SKM-1 (cell line): ENCODE results near the gene CPT2.
A peak's percentile ranks its signal among the peaks of the same experiment; 100 is the strongest.
"Not testable (repeated sequence)": the region's sequence is repeated elsewhere in the genome, so short reads cannot be mapped to it uniquely, and the experiment has no call there.

ENCODE experiments used
- DNase-seq: peaks from one replicate; lab custom pipeline; 2025; ENCODE audit not compliant: unreplicated experiment; lab: John Stamatoyannopoulos, UW

Gene CPT2

DNA sequence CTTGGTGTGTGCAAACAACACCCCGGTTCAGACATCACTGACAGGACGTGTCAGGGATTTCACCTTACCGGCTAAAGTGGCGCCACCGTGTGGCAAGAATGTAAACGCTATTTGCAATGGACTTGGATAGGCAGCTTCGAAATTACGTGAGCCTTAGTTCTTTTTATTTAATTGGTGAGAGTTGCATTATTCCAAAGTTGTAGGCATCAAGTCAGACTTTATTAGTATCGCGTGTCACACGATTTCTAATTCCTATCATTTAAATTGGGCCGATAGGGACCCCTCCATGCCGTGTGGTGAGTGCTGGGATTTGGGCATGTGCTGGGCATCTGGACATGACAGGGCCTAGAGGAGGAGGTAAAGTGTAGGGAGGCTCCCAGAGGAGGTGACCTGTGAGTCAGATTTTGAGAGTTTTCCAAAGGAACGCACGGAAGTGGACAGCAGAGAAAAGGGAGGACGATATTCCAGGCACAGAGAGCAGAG, 14.5 kb upstream of the CPT2 start:
- peak; percentile 33 for DNase-seq

DNA sequence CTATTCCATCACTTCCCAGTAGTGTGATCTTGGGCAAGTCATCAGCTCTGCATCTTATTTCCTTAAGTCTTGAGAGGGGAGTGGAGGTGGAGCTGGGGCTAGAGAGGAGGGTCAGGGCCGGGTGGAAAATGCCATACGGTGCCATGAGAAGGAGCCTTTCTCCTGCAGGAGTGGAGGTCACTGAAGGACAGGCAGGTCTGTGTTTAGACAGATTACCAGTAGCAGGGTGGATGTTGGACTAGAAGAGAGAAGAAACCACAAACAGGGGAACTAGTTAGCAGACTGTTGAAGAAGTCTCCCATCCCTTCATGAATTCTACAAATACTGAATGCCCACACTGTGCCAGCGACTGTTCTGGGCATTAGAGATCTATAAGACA, 13.9 kb upstream of the CPT2 start:
- no peak for DNase-seq

DNA sequence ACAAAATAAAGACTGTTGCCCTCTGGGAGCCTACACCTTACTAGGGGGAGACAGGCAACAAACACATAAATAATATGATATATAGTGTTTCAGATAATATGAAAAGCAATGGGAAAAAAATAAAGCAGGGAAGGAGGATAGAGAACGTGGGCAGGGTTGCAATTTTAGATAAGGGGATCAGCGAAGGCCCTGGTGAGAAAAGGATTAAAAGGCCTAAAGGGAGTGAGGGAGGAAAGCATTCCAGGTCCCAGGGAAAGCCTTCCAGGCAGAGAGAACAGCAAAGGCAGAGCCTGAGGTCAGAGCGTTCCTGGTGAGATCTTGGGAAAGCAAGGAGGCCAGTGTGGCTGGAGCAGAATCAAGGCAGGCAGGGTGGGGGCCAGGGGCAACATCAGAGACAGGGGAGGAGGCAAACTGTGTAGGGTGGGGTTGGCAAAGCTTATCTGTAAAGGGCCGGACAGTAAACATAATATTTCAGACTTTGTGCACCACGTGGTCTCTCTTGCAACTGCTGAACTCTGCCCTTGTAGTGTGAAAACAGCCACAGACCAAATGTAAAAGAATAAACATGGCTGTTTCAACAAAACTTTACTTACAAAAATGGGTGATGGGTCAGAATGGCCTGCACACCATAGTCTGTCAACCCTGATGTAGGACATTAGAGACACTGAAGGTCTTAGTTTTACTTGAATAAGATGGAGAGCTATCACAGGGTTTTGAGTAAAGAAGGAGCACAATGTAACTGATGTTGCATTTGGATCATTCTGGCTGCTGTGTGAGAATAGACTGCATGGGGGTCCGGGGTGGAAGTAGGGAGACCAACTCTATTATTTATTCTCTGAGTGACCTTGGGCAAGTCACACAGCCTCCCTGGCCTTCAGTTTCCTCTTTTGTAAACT, 13.3 kb upstream of the CPT2 start:
- DNase-seq = no peak

DNA sequence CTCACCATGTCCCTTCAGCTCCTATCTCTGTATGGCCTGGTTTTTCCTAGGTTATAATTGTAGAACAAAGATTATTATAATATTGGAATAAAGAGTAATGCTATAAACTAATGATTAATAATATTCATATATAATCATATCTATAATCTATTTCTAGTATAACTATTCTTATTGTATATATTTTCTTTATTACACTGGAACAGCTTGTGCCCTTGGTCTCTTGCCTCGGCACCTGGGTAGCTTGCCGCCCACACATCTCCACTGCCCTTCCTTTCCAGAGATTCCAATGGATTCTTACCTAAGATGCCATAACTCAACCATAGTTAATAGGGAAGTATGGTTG, 10.7 kb upstream of the CPT2 start:
- DNase-seq = not testable (repeated sequence)

DNA sequence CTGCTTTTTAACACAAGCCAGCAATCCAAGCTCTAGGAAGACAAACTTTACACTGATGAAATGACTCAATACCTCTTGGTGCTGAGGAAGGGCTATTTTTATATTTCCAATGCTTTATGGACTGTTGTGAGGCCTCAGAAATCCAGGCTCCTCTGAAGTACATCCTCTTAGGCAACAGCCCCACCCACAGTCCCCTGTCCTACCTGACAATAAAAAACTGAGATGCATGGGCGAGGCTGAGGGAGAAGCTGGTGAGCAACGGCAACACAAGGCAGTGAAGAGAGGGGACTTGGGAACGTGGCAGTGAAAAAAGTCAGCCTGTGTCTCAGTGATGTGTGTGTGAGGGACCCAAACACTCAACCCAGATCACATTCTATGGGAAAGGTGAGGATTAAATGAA, 10.1 kb upstream of the CPT2 start:
- no peak for DNase-seq

GRCh38 chr1:53187401-53187800, 9.2 kb upstream of the CPT2 start:
- DNase-seq = no peak

DNA sequence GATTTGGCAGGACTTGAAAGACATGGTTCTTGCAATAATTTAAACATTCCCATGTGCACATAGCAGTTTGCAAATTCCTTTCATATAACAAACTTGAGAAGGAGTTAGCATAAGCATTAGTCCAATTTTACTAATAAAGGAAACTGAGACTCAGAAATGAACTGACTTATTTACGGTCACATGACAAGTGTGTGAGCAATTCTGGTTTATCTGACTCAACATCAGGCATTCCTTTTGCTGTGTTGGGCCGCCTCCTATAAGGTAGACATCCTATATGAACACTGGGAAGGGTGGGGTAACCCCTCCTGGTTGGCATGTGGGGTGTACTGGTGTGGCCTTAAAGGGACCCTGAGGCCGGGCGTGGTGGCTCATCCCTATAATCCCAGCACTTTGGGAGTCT, 8.5 kb upstream of the CPT2 start:
- no peak for DNase-seq

DNA sequence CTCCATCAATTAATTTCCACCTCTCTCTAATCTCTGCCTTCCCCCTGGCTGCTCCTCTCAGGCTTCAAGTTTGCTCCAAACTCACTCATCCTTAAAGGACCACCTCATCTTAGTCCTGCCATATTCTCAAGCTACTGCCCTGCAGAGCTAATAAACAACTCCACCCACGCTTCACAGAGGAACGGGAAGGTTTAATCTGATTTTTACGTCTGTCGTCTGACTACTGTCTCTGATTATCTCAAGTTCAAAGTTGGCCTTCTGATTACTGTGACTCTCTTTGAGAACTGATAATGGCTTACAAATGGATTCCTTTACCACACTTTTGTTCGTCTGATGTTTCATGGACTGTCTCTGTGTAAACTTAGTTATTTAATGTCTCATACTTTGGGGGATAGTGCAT, 7.6 kb upstream of the CPT2 start:
- DNase-seq = no peak

- no peak for DNase-seq
Measured at GRCh38 chr1:53190210-53190611, 6.4 kb upstream of the CPT2 start.

DNA sequence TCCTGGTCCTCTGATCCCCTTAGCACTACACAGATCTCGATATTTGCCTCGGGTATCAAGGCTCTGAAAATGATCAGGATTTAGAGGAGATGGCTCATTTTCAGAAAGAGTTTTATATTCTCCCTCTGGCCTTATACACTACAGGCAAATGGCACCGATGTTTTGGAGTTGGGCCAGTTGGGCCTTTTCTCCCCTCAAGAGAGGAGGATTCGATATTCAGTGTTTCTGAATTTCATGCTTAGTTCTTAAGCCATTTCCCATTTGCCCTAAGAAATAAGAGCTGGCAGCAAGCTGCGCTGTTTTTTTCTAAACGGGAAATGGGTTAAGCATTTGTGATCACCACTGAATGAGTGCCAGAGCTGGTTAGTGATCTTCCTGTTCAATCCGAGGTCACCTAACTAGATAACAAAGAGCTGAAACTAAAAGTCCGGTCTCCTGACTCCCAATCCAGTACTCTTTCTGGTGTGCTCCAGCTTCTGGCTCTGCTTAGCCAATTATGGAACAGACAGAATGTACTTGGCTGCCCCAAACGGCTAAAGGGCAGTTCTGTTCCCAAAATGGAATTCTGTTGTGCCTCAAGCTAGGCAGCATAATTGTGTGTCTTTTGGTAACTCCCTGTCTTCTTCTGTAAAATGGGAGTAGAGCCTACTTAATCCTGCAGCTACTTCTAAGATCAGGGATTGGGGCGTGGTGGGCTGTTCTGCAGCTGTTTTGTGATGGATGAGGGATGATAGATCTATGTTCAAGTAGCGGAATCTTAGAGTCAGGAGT, 1.2 kb upstream of the CPT2 start:
- no peak for DNase-seq

DNA sequence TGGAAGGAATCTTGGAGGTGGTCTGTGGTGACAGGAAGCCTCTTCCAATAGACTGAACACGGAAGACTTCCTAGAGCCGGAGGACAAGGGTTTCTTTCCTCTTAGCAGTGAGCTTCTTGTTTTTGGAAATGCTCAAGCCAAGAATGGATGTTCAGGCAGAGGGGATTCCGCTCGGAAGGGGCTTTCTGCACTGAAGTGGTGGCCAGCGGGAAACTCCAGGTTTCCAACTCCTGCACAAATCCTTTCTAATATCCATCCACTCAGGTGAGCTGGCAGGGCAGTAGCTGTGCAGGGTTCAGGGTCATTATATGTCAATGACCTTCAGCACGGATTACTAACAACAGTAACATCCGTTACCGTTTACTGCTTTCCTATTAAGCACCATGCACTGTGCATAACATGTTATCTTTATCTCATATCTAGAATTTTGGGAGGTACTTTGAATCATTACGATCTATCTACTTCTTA, 573 bp upstream of the CPT2 start:
- no peak for DNase-seq

DNA sequence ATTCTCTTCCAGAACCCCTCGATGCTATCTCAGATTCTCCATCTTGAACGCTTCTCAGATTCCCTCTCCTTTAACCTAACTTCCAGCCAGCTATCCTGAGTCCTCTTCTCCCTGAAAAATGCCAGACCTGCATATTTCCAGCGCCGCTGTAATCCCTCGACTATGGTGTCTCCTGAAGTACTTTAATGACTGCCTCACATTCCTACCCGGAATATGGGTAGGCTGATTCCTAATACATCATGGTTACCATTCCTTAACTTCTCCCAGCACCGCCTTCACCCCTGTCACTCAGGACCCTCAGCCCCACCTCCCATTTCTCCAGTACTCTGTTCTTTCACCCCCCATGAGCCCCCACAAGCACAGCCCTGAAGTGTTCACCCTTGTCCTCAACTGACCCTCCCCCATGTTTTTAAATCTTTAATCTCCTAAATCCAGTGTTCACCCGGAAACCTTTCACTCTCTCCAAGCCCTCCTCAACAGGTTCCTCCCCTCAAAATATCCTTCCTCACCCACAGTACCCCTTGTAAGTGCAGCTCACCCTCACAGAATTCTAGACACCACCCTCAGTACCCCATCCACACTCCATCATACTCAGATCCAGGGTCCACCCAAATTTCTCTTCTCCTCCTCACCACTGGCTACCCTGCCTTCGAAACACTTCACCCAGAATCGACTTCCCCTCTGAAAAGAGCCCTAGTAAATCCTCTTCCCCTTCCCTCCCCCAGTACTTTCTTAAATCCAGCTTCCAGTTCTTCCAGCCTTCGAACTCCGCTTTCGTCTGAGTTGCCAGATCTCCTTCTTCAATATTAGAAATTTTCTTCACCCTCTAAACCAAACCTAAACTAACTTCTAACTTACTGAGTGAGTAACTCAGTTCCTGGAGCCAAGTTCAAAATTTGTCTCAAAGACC, 922 bp downstream of the CPT2 start:
- peak; percentile 25 for DNase-seq

GRCh38 chr1:53198241-53198651, 1.6 kb downstream of the CPT2 start:
- no peak for DNase-seq

- DNase-seq = no peak
Measured at GRCh38 chr1:53203466-53203865, 6.8 kb downstream of the CPT2 start.

- not testable (repeated sequence) for DNase-seq
Measured at GRCh38 chr1:53205496-53205895, 8.9 kb downstream of the CPT2 start.

DNA sequence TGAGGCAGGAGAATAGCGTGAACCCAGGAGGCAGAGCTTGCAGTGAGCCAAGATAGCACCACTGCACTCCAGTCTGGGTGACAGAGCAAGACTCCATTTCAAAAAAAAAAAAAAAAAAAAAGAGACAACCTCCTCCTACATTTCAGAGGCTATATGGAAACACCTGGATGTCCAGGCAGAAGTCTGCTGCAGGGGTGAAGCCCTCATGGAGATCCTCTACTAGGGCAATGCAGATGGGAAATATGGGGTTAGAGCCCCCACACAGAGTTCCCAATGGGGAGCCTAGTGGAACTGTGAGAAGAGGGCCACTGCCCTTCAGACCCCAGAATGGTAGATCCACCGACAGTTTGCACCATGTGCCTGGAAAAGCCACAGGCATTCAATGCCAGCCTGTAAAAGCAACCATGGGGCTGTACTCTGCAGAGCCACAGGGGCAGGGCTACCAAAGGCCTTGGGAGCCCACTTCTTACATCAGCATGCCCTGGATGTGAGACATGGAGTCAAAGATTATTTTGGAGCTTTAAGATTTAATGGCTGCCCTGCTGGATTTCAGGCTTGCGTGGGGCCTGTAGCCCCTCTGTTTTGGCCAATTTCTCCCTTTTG, 9.6 kb downstream of the CPT2 start:
- not testable (repeated sequence) for DNase-seq

- no peak for DNase-seq
Measured at GRCh38 chr1:53206735-53207379, 10.2 kb downstream of the CPT2 start.

GRCh38 chr1:53207726-53208125, 11.1 kb downstream of the CPT2 start:
- DNase-seq = no peak

- no peak for DNase-seq
Measured at GRCh38 chr1:53210352-53210751, 13.7 kb downstream of the CPT2 start.

DNA sequence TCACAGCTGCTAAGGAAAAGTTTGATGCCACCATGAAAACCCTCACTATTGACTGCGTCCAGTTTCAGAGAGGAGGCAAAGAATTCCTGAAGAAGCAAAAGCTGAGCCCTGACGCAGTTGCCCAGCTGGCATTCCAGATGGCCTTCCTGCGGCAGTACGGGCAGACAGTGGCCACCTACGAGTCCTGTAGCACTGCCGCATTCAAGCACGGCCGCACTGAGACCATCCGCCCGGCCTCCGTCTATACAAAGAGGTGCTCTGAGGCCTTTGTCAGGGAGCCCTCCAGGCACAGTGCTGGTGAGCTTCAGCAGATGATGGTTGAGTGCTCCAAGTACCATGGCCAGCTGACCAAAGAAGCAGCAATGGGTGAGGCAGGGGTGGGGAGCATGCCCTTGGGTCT, 14.3 kb downstream of the CPT2 start:
- DNase-seq = no peak
